HL-60 (cell line): ENCODE data around the gene TFAP2E.

Experiments used
- GABPA ChIP-seq: IDR thresholded peaks from 2 replicates; pipeline ENCODE4 v1.6.1; 2012; ENCODE audit warnings: low read depth
- POLR2AphosphoS5 ChIP-seq: IDR thresholded peaks from 2 replicates; pipeline ENCODE4 v1.6.1; 2012; ENCODE audit warnings: low read depth
- TF ChIP-seq, protein P1 (sequence below): IDR thresholded peaks from one replicate; pipeline ENCODE4 v1.5.1; 2011; ENCODE audit warnings: low read length, control low read depth, inconsistent platforms; ENCODE audit not compliant: insufficient read depth
- TF ChIP-seq, protein P2 (sequence below): IDR thresholded peaks from 2 replicates; pipeline ENCODE4 v1.6.1; 2012; ENCODE audit warnings: low read depth; ENCODE audit not compliant: insufficient replicate concordance

DNA sequence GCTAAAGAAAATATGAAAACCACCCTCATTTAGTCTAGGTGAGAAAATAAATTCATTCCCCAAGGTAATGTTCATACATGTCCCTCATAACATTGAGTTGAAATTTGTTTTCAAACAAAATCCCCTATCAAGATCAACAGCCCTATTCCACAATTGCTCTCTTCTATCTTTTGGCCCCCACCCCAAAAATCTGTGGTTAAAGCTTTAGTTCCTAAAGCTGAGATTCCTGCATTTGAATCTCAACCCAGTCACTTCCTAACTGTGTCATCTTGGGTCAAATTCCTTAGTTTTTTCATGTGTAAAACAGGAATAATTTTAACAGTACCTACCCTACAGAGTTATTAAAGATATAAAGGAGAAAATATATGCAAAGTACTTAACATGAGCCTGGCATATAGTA is 37.9 kb upstream of the TFAP2E start:
- TF ChIP-seq, protein P1, sequence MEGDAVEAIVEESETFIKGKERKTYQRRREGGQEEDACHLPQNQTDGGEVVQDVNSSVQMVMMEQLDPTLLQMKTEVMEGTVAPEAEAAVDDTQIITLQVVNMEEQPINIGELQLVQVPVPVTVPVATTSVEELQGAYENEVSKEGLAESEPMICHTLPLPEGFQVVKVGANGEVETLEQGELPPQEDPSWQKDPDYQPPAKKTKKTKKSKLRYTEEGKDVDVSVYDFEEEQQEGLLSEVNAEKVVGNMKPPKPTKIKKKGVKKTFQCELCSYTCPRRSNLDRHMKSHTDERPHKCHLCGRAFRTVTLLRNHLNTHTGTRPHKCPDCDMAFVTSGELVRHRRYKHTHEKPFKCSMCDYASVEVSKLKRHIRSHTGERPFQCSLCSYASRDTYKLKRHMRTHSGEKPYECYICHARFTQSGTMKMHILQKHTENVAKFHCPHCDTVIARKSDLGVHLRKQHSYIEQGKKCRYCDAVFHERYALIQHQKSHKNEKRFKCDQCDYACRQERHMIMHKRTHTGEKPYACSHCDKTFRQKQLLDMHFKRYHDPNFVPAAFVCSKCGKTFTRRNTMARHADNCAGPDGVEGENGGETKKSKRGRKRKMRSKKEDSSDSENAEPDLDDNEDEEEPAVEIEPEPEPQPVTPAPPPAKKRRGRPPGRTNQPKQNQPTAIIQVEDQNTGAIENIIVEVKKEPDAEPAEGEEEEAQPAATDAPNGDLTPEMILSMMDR, result no peak
- TF ChIP-seq POLR2AphosphoS5, result no peak
- TF ChIP-seq, protein P2, sequence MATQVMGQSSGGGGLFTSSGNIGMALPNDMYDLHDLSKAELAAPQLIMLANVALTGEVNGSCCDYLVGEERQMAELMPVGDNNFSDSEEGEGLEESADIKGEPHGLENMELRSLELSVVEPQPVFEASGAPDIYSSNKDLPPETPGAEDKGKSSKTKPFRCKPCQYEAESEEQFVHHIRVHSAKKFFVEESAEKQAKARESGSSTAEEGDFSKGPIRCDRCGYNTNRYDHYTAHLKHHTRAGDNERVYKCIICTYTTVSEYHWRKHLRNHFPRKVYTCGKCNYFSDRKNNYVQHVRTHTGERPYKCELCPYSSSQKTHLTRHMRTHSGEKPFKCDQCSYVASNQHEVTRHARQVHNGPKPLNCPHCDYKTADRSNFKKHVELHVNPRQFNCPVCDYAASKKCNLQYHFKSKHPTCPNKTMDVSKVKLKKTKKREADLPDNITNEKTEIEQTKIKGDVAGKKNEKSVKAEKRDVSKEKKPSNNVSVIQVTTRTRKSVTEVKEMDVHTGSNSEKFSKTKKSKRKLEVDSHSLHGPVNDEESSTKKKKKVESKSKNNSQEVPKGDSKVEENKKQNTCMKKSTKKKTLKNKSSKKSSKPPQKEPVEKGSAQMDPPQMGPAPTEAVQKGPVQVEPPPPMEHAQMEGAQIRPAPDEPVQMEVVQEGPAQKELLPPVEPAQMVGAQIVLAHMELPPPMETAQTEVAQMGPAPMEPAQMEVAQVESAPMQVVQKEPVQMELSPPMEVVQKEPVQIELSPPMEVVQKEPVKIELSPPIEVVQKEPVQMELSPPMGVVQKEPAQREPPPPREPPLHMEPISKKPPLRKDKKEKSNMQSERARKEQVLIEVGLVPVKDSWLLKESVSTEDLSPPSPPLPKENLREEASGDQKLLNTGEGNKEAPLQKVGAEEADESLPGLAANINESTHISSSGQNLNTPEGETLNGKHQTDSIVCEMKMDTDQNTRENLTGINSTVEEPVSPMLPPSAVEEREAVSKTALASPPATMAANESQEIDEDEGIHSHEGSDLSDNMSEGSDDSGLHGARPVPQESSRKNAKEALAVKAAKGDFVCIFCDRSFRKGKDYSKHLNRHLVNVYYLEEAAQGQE, result no peak
- no peak for TF ChIP-seq GABPA
